Fibroblast of skin of left biceps (primary cell): ENCODE data around the gene LELP1.
A peak's percentile ranks its signal among the peaks of the same experiment; 100 is the strongest.
"Not testable (repeated sequence)": the region's sequence is repeated elsewhere in the genome, so short reads cannot be mapped to it uniquely, and the experiment has no call there.

Experiments
- DNase-seq, 2 experiments: peaks; one replicate each; pipeline ENCODE4 v3.0.0-alpha.2; 2013; ENCODE audit warnings: low read depth in 2 of 2

Gene LELP1

GRCh38 chr1:153203130-153203529 lies at the start of gene LELP1:
TSS of gene LELP1 (plus strand) at chr1:153203430. CDS start at chr1:153204708, 1,278 bp downstream.
- DNase-seq: no peak

- DNase-seq: no peak
These were observed 47.7 kb upstream of the LELP1 start for GRCh38 chr1:153155541-153155940.

- DNase-seq: no peak
These were observed 34.5 kb upstream of the LELP1 start for GRCh38 chr1:153168686-153169085.

- no peak for DNase-seq
These were observed 28.6 kb upstream of the LELP1 start for GRCh38 chr1:153174624-153175023.

- DNase-seq: no peak
These were observed 24.3 kb upstream of the LELP1 start for GRCh38 chr1:153178922-153179321.

DNA sequence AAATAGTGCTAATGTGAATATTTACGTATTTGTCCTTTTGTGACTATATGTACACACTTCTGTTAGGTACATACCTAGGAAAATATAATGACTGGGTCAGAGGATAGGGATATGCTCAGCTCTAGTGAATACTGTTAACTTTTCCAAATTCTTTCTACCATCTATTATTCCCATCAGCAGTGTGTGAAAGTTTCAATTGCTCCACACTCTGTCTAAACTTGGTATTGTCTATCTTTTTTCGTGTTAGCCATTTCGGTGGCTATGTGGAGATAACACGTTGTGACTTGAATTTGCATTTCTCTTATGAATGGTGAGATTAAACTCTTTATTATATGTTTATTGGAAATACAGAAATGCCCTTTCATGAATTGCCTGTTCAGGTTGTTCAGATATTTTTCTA lies 22.7 kb upstream of the LELP1 start:
- no peak for DNase-seq

GRCh38 chr1:153188301-153188700 lies 14.9 kb upstream of the LELP1 start:
- not testable (repeated sequence) for DNase-seq

- no peak for DNase-seq
These were observed 12.9 kb upstream of the LELP1 start for GRCh38 chr1:153190373-153190772.

- DNase-seq: no peak
These were observed 10.5 kb upstream of the LELP1 start for GRCh38 chr1:153192697-153193096.

DNA sequence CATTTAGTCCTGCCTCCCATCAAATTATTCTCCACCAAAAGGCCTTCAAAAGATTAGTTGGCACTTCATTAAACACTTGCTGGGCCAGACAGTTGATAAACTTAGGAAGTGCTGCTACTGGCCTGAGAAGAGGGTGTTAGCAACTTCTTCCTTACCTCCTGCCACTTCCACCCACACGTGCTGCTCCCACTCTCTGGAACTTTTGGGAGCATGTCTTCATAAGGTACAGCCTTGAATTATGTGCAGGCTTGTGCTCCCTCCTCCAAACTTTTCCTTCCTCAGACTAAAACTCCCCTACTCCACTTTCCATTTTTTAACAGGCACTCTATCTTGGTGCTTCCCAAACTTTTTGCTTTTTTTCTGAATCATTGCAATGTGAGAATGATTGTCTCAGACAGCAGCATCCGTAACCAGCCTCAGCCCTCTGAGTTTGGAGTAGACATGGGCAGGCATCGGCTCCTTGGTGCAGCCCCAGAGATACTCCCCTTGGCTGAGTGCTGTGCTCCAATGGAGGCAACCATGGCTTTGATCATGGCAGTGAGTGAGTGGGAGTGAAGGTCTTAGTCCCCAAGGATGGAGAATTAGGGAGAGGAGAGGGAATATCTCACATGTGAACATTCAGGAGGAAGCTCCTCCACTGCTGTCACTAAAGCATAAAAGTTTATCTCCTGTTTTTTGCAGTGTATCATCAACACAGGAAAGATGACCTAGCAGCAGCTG lies 8.7 kb upstream of the LELP1 start:
- DNase-seq: no peak

DNA sequence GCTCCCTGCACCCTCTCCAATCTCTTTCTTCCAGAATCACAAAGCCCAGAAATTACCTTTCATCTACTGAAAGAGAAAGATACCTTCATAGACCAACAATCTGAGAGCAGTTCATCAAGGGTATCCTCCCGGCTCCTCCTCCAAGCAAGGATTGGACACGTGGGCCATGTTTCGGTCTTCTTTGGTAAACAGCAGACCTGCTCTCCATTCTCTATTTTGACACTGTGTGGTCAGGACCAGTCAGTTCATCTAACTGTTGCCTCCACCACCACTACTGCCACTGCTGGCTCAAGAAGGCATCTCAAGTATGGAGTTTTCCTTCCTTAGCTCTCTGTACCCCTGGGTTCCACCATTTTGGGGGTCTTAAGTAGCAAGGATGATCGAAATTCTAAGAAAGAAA lies 8.0 kb upstream of the LELP1 start:
- no peak for DNase-seq

DNA sequence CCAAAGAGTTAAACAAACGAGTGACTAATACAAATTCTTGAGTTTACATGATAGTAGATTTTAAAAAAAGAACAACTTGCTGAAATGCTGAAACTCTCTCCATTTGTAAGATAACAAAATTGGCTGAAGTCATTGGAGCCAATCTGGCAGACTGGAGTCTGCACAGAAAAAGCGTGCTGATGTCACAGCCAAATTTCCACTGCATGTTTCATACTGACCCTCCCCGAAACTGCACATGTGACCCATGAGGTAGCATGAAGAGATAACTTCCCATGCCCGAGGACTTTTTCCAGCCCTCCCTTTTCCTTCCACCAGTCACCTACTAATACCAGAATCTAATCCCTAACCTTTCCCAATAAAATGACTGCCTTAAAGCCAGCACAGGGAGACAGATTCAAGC lies 1.2 kb upstream of the LELP1 start:
- no peak for DNase-seq

DNA sequence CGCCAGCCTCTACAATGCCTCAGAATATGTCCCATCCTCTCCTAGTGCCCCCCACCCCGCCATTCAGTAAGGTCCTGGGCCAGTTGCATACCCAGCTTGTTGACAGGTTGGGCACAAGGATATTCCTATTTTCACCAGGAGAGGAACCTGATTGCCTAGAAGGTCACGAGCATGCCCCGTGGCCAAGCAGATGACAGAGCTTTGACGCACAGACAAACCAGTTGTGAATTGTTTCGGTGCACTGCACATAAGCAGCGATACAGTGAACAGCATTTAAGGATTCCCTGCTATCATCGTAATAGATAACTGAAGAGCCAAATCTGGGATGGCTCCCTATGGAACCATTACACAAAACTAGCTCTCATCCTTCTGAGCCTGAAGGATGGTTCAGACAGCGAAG lies 3.4 kb downstream of the LELP1 start:
- no peak for DNase-seq

- no peak for DNase-seq
These were observed 7.0 kb downstream of the LELP1 start for GRCh38 chr1:153210206-153210605.

- DNase-seq: no peak
These were observed 9.0 kb downstream of the LELP1 start for GRCh38 chr1:153212201-153212600.

DNA sequence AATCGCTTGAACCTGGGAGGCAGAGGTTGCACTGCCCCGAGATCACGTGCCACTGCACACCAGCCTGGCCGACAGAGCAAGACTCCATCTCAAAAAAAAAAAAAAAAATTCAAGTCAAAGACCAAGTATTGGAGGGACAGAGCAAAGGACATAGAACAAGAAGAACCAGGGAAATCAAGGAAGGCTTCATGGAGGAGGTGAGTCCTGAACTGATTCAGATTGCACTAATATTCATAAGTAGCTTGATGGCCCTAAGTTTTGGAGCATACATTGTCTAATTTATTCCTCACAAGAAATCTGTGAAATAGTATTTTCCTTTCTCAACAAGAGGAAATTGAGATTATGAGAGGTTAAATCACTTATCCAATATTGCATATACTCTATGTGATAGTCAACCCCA lies 10.3 kb downstream of the LELP1 start:
- no peak for DNase-seq

GRCh38 chr1:153217212-153217611 lies 14.0 kb downstream of the LELP1 start, which contains the start of gene PRR9:
TSS of gene PRR9 (plus strand) at chr1:153217584. CDS start at chr1:153218145, 561 bp downstream.
- no peak for DNase-seq

- DNase-seq: no peak
These were observed 14.7 kb downstream of the LELP1 start for GRCh38 chr1:153217744-153218416.

DNA sequence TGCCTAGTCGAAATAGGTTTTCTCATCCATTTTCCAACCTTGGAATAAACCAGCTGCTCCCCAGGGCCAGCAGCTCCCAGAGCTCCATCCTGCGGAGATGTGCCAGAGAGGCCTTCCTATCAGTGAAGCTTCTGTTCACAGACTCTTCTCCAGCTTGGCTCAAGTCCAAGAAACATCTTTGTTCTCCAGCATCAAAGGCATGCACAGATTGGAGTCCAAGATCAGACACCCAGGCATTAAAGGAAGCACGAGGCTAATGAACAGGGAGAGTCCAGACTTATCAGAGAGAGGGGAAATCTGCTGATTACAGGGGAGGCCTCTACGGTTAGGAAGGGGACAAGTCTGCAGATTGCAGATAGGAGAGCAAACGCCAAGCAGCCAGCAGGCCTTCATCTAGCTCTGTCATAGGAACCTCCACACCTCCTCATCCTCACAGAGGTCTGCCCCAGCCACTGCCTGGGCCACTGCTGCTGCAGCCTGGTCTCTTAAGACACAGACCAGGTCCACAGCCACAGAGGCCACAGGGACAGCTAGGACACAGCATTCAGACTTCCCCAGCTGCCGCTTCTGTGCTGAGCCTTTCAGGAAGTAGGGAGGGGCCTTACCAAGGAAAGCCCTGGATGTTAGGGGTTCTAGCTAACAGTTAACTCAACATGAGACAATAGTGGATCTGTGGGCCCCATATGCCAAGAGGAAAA lies 17.5 kb downstream of the LELP1 start:
- DNase-seq: no peak

DNA sequence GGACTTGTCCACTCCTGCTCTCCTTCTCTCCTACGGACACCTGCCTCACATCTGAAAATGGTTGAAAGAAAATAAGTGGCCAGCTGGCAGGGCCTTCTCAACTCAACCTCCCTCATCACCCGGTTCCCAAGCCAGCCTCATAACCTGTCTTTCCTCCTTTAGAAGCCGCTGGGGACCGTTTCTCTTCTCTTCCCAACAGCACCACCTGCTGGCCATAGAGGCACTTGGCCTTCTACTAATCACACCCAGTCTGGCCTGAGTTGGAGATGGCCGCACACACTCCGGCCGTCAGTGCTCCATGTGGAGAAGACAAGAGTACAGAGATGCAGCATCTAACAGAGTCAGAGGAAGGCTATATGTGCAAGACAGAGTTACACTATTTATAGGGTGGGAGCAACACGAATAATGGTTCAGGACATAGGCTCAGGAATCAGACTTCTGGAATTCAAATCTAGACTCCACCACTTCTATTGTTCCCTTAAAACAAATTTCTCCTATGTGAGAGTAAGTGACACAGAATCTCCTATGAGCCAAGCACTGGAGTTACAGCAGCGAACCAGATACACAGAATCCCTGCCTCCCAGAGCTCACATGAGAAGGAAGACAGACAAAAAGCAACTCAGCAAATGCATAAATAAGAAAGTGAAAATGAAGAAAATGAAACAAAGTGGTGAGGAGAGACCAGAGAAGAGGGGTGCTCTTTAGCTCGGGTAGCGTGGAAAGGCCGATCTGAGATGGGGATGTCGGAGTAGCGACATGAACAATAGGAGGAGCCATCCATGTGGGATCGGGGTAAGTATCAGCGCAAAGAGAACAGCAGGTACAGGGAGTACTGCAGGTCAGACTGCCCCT lies 20.0 kb downstream of the LELP1 start:
- DNase-seq: peak in 1 of 2 experiments; percentile 1

GRCh38 chr1:153227810-153228209 lies 24.6 kb downstream of the LELP1 start:
- no peak for DNase-seq

DNA sequence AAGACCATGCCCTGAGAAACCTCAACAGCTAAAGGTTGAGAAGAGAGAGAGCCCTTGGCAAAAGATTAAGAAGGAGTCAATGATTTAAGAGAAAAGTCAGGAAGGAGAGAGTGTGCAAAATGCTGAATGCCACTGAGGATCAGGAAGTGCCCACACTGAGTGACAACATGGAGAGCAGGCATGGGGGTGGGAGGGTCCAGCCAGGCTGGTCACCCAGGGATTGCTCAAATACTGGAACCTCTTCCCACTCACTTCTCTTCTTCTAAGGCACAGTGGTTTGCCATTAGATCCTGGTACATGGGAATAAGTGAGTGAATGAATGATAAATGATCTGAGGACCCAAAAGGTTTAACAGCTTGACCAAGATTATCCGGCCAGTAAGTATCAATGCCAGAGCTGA lies 25.3 kb downstream of the LELP1 start:
- no peak for DNase-seq
